Skin epidermis (tissue), 12 donors: ENCODE results near the gene PRSS8.

Experiments
- H3K27ac ChIP-seq, 21 experiments: fragments of 200-600 bp; sonication (generic) in 11 of 21; one replicate each; pipeline ENCODE4 v1.5.0; 2020; ENCODE audit warnings: mild to moderate bottlenecking in 3 of 21, inconsistent platforms in 2 of 21, moderate library complexity in 2 of 21
- H3K4me3 ChIP-seq, 7 experiments: fragments of 200-600 bp; sonication (generic) in 2 of 7; one replicate each; pipeline ENCODE4 v1.5.0; 2020; ENCODE audit warnings: inconsistent platforms in 2 of 7, mild to moderate bottlenecking in 2 of 7, moderate library complexity in 1 of 7

The PRSS8 gene

DNA sequence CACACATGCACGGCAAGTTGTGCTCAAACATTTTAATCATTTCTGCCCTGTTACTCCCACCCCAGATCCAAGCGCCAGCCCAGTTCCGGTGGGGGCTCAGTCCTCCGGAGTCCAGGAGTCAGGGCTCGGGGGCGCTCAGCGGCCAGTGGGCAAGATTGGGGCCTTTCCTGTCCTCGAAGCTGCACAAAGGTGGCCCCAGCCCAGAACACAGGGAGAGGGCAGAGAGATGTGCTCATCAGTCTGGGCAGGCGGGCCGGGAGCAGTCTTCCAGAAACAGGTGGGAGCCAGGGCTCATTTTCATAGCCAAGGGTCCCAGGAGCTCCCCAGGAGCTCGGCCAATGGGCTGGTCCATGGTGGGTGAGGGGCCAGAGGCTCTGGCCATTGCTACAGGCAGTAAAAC, 4.1 kb downstream of the PRSS8 start:
- peak overlapping the region in 15 of 21 experiments; percentile 0 to 85 (median 75) for H3K27ac ChIP-seq
- H3K4me3 ChIP-seq = no peak overlapping the region

GRCh38 chr16:31130899-31131298, 4.6 kb downstream of the PRSS8 start:
- Histone ChIP-seq H3K4me3 (no peak overlapping the region), H3K27ac (peak overlapping the region in 20 of 21 experiments; percentile 0 to 85 (median 78))

- Histone ChIP-seq H3K4me3 (peak overlapping the region in 1 of 7 experiments; percentile 7), H3K27ac (peak overlapping the region in 20 of 21 experiments; percentile 51 to 85 (median 78))
Measured at GRCh38 chr16:31130336-31130891, 5.1 kb downstream of the PRSS8 start.

- Histone ChIP-seq H3K27ac (peak overlapping the region; percentile 35 to 85 (median 77)), H3K4me3 (peak overlapping the region in 1 of 7 experiments; percentile 7)
Measured at GRCh38 chr16:31129568-31130335, 5.8 kb downstream of the PRSS8 start.

DNA sequence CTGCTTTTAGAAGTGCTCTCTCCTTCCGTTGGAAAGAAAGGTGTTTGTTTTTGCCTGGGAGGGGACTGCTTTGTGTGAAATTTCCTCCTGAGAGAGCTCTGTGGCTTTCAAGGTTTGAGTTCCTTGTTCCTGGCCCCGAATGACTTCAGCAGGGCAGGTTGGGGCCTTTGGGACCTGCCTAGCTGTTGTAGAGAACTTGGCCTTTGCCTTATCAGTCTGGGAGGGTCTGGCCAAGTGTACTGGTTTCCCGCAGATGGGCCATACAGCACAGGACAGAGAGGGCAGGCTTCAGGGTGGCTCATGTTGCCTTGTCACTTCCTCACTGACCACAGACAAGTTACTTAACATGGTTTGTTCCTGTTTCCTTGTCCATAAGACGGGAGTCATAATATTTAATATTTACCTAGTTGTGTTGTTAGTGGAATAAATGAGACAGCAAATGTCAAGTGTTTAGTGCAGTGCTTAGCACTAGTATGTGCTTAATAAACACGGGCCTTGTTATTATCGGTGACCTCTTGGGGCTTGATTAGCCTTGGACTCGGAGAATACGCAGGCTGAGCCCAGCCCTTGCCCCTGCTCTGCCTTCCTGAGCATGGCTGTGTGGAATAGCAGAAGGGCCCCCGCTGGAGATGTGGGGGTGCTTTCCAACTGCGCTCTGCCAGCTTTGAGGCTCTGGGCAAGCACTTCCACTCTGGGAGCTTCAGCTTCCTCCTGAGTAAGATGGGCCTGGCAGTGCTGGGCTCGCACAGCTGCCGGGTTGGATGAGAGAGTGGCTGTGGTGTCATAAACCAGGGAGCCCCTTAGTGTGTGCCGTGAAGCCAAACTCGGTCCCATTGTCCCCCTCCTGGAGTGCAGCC, 6.6 kb downstream of the PRSS8 start:
- peak overlapping the region; percentile 35 to 85 (median 77) for H3K27ac ChIP-seq
- H3K4me3 ChIP-seq = no peak overlapping the region

GRCh38 chr16:31127182-31127581, 8.3 kb downstream of the PRSS8 start:
- Histone ChIP-seq H3K4me3 (no peak overlapping the region), H3K27ac (peak overlapping the region in 14 of 21 experiments; percentile 70 to 85 (median 81))

DNA sequence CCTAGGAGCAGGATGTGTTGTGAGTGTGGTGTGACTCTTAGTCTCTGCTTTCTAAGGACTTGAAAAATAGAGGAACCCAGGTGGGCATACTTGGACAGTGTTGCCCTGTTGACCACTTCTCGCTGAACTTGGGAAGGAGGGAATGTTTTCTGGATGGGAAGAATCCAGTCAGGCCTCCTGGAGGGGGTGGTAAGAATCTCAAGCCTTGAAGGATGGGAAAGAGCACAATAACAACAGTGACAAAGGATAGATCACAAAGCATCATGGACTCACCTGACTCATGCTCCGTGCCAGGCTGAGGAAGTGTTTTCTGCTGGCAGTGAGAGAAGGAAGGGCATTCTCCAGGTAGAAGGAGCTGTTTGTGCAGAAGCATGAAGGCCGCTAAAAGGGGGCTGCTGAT, 9.7 kb downstream of the PRSS8 start:
- no peak overlapping the region for H3K4me3 ChIP-seq
- no peak overlapping the region for H3K27ac ChIP-seq

- Histone ChIP-seq H3K4me3 (no peak overlapping the region), H3K27ac (peak overlapping the region in 4 of 21 experiments; percentile 3 to 95 (median 24))
Measured at GRCh38 chr16:31120129-31120528, 15.4 kb downstream of the PRSS8 start.

GRCh38 chr16:31118223-31119155, 17.0 kb downstream of the PRSS8 start:
- H3K27ac ChIP-seq = peak overlapping the region; percentile 23 to 99 (median 95)
- H3K4me3 ChIP-seq = peak overlapping the region; percentile 56 to 91 (median 72)

DNA sequence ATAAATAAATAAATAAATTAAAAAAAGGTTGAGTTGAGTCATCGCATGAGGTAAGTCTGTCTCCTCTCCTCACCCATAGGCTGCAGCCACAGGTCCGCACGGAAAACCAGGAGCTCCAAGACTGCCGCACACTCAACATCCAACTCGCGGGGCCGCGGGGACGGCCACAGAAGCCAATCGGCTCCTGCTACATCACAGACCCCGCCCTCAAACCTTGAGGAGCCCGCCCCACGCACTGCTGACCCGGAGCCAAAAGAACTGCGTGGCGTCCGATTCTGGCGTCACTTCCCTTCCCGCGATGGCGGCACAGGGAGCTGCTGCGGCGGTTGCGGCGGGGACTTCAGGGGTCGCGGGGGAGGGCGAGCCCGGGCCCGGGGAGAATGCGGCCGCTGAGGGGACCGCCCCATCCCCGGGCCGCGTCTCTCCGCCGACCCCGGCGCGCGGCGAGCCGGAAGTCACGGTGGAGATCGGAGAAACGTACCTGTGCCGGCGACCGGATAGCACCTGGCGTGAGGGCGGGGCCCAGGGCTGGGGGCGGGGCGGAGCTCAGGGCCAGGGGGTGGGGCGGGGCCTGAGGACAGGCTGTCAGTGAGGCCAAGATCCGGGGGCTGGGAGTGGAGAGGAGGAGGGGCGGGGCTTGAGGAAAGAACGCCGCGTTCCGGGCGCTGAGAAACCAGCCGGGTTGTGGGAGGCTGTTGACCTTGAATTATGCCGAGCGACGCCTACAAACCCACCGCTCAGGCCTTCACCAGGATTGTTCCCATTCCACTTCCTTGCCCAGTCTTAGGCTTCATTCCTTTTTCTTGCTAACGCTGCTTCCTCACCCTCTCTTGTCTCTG, 17.9 kb downstream of the PRSS8 start, which contains the start of gene KAT8:
KAT8 (plus strand) TSS at position 281 of the 839 bp plus-strand sequence; CDS start at position 299, 18 bp downstream.
- H3K4me3 ChIP-seq = peak within 1 kb of the TSS; percentile 56 to 91 (median 72)
- H3K27ac ChIP-seq = peak within 1 kb of the TSS; percentile 85 to 99 (median 95)

- Histone ChIP-seq H3K4me3 (no peak overlapping the region), H3K27ac (peak overlapping the region in 17 of 21 experiments; percentile 22 to 84 (median 73))
Measured at GRCh38 chr16:31114468-31114867, 21.1 kb downstream of the PRSS8 start.

- no peak overlapping the region for H3K4me3 ChIP-seq
- H3K27ac ChIP-seq = peak overlapping the region in 20 of 21 experiments; percentile 17 to 84 (median 72)
Measured at GRCh38 chr16:31113121-31114120, 22.1 kb downstream of the PRSS8 start.

DNA sequence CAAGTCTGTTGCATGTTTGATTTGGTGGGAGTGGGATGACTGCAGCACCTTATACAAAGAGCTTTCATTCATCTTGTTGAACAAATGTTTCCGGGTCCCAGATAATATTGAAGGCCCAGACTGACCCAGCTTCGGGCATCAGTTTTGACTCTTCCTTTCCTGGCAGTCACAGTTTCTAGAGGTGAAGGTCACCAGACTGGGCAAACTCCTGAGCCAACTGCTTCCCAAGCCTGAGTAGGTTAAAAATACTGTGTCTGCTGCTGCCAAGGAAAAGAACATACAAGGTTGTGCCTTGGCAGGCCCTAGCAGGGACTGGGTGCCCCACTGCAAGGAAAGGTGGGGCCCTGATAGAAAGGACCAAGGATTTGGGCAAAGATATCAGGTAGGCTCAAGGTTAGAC, 22.8 kb downstream of the PRSS8 start:
- H3K4me3 ChIP-seq = no peak overlapping the region
- peak overlapping the region in 19 of 21 experiments; percentile 52 to 84 (median 73) for H3K27ac ChIP-seq

GRCh38 chr16:31111881-31112466, 23.6 kb downstream of the PRSS8 start:
- Histone ChIP-seq H3K4me3 (no peak overlapping the region), H3K27ac (peak overlapping the region in 16 of 21 experiments; percentile 52 to 84 (median 72))

DNA sequence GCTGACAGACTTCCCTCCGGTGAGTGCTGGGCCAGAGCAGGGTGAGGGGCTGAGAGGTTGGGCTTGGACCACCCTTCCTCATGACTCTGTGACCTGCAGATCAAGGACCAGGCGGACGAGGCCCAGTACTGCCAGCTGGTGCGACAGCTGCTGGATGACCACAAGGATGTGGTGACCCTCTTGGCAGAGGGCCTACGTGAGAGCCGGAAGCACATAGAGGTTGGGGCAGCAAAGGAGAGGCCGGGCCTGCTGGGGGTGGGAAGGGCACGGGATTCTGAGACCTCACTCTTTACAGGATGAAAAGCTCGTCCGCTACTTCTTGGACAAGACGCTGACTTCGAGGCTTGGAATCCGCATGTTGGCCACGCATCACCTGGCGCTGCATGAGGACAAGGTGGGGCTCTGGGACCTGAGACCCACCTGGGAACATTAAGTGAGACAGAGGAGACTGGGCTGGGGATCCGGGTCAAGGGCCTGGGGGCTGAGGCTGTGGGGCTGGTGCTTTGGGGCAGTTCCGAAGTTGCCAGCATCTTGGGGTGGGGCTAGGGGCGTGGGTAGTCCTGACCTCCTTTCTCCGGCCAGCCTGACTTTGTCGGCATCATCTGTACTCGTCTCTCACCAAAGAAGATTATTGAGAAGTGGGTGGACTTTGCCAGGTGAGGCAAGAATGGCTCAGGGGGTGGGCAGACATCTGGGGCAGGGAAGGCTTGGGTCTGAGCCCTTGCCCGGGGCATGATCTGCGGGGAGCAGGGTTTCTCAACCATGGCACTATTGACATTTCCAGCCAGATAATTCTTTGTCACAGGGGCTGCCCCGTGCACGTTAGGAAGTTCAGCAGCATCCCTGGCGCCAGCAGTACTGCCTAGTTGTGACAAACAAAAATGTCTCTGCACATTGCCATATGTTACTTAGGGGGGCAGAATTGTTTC, 25.2 kb downstream of the PRSS8 start:
- no peak overlapping the region for H3K4me3 ChIP-seq
- H3K27ac ChIP-seq = peak overlapping the region in 2 of 21 experiments; percentile 19 to 21
